ENCODE data around the gene ENGASE.

Gene ENGASE, protein sequence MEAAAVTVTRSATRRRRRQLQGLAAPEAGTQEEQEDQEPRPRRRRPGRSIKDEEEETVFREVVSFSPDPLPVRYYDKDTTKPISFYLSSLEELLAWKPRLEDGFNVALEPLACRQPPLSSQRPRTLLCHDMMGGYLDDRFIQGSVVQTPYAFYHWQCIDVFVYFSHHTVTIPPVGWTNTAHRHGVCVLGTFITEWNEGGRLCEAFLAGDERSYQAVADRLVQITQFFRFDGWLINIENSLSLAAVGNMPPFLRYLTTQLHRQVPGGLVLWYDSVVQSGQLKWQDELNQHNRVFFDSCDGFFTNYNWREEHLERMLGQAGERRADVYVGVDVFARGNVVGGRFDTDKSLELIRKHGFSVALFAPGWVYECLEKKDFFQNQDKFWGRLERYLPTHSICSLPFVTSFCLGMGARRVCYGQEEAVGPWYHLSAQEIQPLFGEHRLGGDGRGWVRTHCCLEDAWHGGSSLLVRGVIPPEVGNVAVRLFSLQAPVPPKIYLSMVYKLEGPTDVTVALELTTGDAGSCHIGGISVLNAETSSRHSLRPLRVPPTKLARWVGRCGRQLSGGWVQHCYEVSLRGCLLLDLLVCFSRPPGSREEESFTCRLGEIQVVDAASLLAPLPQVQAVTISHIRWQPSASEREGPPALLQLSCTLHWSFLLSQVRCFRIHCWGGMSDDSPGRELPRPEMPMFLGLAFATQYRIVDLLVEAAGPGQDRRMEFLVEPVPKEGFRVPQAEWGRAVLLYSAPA

DNA sequence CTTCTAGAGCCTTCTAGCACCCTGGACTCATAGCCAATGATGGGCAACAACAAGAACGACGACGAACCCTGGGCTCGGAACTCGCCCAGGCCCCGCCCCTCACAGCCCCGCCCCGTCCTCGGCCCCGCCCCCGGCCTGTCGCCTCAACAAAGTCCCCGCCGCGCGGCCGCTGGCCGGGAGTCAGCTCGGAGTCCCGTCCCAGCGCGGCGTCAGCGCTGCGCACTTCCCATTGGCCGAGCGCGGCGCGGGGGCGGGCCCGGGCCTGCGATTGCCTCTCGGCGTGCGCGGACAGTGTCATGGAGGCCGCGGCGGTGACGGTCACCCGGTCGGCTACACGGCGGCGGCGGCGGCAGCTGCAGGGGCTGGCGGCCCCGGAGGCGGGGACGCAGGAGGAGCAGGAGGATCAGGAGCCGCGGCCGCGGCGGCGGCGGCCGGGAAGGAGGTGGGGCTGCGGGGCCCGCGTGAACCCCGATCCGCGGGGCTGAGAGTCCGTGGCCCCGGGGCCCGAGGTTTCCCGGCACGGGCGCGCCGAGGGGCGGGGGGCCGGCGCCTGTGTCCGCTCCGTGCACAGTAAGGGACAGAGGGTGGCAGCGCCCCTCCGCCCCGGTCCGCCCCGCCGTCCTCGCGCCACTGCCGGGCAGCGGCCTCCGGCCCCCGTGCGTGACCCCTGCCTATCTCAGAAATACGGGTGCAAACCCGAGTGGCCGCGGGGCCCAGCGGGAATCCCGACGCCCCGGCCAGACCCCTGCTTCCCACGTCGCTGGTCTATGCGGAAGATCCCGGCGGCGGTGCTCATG lies at the start of gene ENGASE:
Gene ENGASE (plus strand): TSS at position 176 of the 797 bp plus-strand sequence. CDS start 121 bp downstream, at position 297.
- DNase-seq (ENCODE audit: insufficient read length, low spot score) (peak; percentile 97), FAIRE-seq (no peak)
- TF ChIP-seq CTCF (IDR thresholded peaks at IDR 0.05; ENCODE audit: insufficient read depth, missing control alignments), result no peak

- TF ChIP-seq CTCF (IDR thresholded peaks at IDR 0.05; ENCODE audit: insufficient read depth, missing control alignments), result no peak
- FAIRE-seq (no peak), DNase-seq (ENCODE audit: insufficient read length, low spot score) (no peak)
These were observed 49.5 kb upstream of the ENGASE start for GRCh38 chr17:79024901-79025737.

- DNase-seq (ENCODE audit: insufficient read length, low spot score), result no peak
- no peak for FAIRE-seq
- no peak for TF ChIP-seq CTCF (IDR thresholded peaks at IDR 0.05; ENCODE audit: insufficient read depth, missing control alignments)
These were observed 48.0 kb upstream of the ENGASE start for GRCh38 chr17:79026376-79027273.

DNA sequence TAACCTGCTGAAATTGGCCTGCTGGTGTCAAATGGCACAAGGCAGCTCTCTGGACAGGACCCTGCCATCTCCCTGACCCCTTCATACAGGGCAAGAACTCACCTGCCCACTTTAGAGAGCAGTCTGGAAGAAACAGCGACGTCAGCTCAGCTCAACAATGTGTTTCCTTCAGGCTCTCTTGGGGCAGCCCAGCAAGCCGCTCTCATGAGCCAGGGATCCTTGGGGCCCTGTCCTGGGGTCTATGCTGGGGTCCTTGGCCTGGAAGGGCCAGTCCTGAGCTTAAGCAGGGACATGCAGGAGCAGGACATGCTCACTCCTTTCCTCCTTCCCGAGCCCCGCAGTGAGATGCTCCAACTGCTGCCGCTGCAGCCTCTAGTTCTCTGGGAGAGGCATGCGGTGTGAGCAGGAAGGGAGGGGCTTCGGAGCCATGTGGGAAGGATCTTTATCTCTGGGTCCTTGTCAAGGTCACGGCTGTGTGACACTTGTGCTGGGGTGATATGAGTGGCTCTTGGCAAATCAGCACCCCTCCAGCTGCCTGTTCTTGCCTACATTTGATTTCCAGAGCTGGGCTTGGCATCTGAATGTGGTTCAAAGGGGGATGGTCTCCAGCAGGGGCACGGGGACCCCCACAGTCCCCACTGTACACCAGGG lies 47.2 kb upstream of the ENGASE start:
- TF ChIP-seq CTCF (IDR thresholded peaks at IDR 0.05; ENCODE audit: insufficient read depth, missing control alignments), result no peak
- no peak for DNase-seq (ENCODE audit: insufficient read length, low spot score)
- FAIRE-seq, result no peak

DNA sequence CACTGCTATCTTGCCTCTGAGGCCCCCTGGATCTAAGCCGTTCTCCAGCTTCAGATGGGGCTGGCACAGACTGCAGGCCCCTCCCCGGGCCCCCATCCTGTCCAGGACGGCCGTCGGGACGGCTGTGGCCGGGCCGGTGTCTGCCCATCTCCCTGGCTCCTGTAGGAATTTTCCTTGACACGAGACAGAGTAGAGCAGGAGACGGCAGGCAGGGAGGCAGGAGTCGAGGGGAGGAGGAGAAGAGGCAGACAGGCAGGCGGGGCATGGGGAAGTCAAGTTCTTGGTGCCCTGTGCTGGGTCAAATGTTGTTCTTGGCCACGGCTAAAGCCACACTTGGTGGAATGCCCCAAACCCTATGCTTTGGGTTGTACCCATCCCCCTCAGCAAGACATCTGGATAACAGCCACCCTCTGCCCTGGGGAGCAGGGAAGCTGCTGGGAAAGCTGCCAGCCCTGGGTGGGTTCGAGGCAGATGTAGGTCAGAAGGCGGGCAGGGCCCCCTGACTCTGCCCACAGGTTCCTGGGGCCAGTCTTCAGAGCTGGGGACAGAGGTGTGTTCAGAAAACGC lies 46.6 kb upstream of the ENGASE start:
- DNase-seq (ENCODE audit: insufficient read length, low spot score) (no peak), FAIRE-seq (no peak)
- no peak for TF ChIP-seq CTCF (IDR thresholded peaks at IDR 0.05; ENCODE audit: insufficient read depth, missing control alignments)

All from D721Med (cell line).